H1 (cell line): ENCODE measurements around the gene CCNL2. TPM values are rescaled to one million over a fixed set of nuclear protein-coding genes. Genes with fewer than 3 reads are reported as not detected.

ENCODE experiments used
- CTCF ChIA-PET: fragments of 300-600 bp; sonication (Branson Sonifier 250); formaldehyde crosslinking; loops from one replicate; lab custom pipeline; 2021; ENCODE audit not compliant: partially characterized antibody; lab: Charles Lee
- POLR2A ChIA-PET: fragments of 300-600 bp; sonication (Branson Sonifier 250); formaldehyde crosslinking; loops from one replicate; lab custom pipeline; 2021; ENCODE audit warnings: inconsistent platforms; ENCODE audit not compliant: partially characterized antibody; lab: Charles Lee
- DNase-seq, 2 experiments: peaks; one replicate each; pipeline versions ENCODE4 v3.0.0 to v3.0.0-alpha.2; 2010 to 2022; ENCODE audit warnings: low spot score in 2 of 2, low read depth in 1 of 2, mixed read lengths in 1 of 2
- FAIRE-seq: peaks from 2 replicates; lab custom pipeline; 2011; peaks lifted over from hg19 to GRCh38; lab: Jason Lieb, UNC
- H2AFZ ChIP-seq: 2 replicates; pipeline ENCODE4 v1.8.1; 2012; ENCODE audit warnings: low read length, inconsistent platforms
- H2AK5ac ChIP-seq: 2 replicates; pipeline ENCODE4 v1.6.1; 2013; ENCODE audit warnings: low read depth, low read length
- H2BK120ac ChIP-seq: replicated peaks from 2 replicates; pipeline ENCODE3; 2013; ENCODE audit warnings: low read depth, low read length, inconsistent platforms
- H2BK12ac ChIP-seq: 2 replicates; pipeline ENCODE4 v1.6.1; 2013; ENCODE audit warnings: low read depth, low read length
- H2BK15ac ChIP-seq: 2 replicates; pipeline ENCODE4 v1.6.1; 2013; ENCODE audit warnings: low read length
- H2BK20ac ChIP-seq: 2 replicates; pipeline ENCODE4 v1.6.1; 2013; ENCODE audit warnings: low read length
- H2BK5ac ChIP-seq: 2 replicates; pipeline ENCODE4 v1.6.1; 2013; ENCODE audit warnings: low read depth, low read length
- H3K14ac ChIP-seq: 2 replicates; pipeline ENCODE4 v1.6.1; 2013; ENCODE audit warnings: inconsistent platforms; ENCODE audit not compliant: insufficient read length
- H3K18ac ChIP-seq: 2 replicates; pipeline ENCODE4 v1.6.1; 2013; ENCODE audit warnings: low read length; ENCODE audit errors: extremely low read depth
- H3K23ac ChIP-seq: 2 replicates; pipeline ENCODE4 v1.6.1; 2013; ENCODE audit warnings: inconsistent platforms; ENCODE audit not compliant: insufficient read length
- H3K23me2 ChIP-seq: 2 replicates; pipeline ENCODE4 v1.6.1; 2013; ENCODE audit warnings: low read depth, low read length
- H3K27ac ChIP-seq: 2 replicates; pipeline ENCODE4 v1.6.1; 2011; ENCODE audit warnings: low read depth, low read length, inconsistent platforms
- H3K27me3 ChIP-seq, 4 experiments: replicated peaks in 1 of 4; 1 replicate in 1 of 4; 2 replicates in 3 of 4; pipeline versions ENCODE4 v1.6.1 to v1.8.1; 2011 to 2013; ENCODE audit warnings: low read length in 3 of 4, mild to moderate bottlenecking in 3 of 4, inconsistent platforms in 2 of 4, mixed read lengths in 2 of 4, moderate library complexity in 1 of 4; ENCODE audit not compliant: control insufficient read depth in 3 of 4, insufficient read depth in 3 of 4; ENCODE audit errors: extremely low read depth in 1 of 4
- H3K36me3 ChIP-seq, 4 experiments: 2 replicates each; pipeline versions ENCODE4 v1.6.1 to v1.8.1; 2011 to 2013; ENCODE audit warnings: mild to moderate bottlenecking in 4 of 4, low read length in 3 of 4, moderate library complexity in 2 of 4, control low read depth in 1 of 4, inconsistent platforms in 1 of 4; ENCODE audit not compliant: insufficient read depth in 4 of 4, control insufficient read depth in 2 of 4
- H3K4ac ChIP-seq: replicated peaks from 2 replicates; pipeline ENCODE3; 2013; ENCODE audit warnings: low read length, low read depth, mixed read lengths, inconsistent platforms; ENCODE audit not compliant: insufficient read length
- H3K4me1 ChIP-seq, 4 experiments: replicated peaks in 1 of 4; 1 replicate in 1 of 4; 2 replicates in 3 of 4; pipeline versions ENCODE4 v1.6.1 to v1.8.1; 2011 to 2013; ENCODE audit warnings: low read length in 3 of 4, inconsistent platforms in 2 of 4, mixed read lengths in 1 of 4; ENCODE audit not compliant: insufficient read depth in 4 of 4, control insufficient read depth in 3 of 4
- H3K4me2 ChIP-seq, 2 experiments: 2 replicates each; pipeline versions ENCODE4 v1.6.1 to v1.8.1; 2011 to 2013; ENCODE audit warnings: low read depth in 2 of 2, low read length in 2 of 2, control low read depth in 1 of 2, inconsistent platforms in 1 of 2, mild to moderate bottlenecking in 1 of 2; ENCODE audit not compliant: insufficient read depth in 1 of 2
- H3K4me3 ChIP-seq, 4 experiments: fragments of 200-600, 300-600 bp in 1 of 4; sonication (generic), shearing (Covaris generic), sonication (Bioruptor Twin) in 1 of 4; 2 replicates each; pipeline versions ENCODE4 v1.5.1 to v1.8.1; 2011 to 2016; ENCODE audit warnings: low read length in 4 of 4, low read depth in 3 of 4, control low read depth in 2 of 4, inconsistent platforms in 2 of 4, mild to moderate bottlenecking in 2 of 4, mixed read lengths in 1 of 4, moderate library complexity in 1 of 4; ENCODE audit not compliant: insufficient read depth in 2 of 4; ENCODE audit errors: extremely low read depth in 1 of 4
- H3K56ac ChIP-seq: replicated peaks from 2 replicates; pipeline ENCODE3; 2013; ENCODE audit warnings: low read depth, mild to moderate bottlenecking, mixed read lengths, low read length, inconsistent platforms; ENCODE audit not compliant: insufficient read length
- H3K79me1 ChIP-seq: 2 replicates; pipeline ENCODE4 v1.6.1; 2013; ENCODE audit warnings: low read depth, low read length, control low read depth
- H3K79me2 ChIP-seq, 2 experiments: 2 replicates each; pipeline versions ENCODE4 v1.6.1 to v1.8.1; 2012 to 2013; ENCODE audit warnings: low read length in 2 of 2, mild to moderate bottlenecking in 2 of 2, inconsistent platforms in 1 of 2; ENCODE audit not compliant: insufficient read depth in 2 of 2, control insufficient read depth in 1 of 2
- H3K9ac ChIP-seq, 4 experiments: replicated peaks in 1 of 4; 1 replicate in 1 of 4; 2 replicates in 3 of 4; pipeline versions ENCODE4 v1.6.1 to v1.8.1; 2011 to 2013; ENCODE audit warnings: low read depth in 3 of 4, low read length in 3 of 4, control low read depth in 2 of 4, mild to moderate bottlenecking in 2 of 4, moderate library complexity in 2 of 4, inconsistent platforms in 1 of 4; ENCODE audit errors: extremely low read depth in 1 of 4
- H3K9me3 ChIP-seq, 2 experiments: 2 replicates each; pipeline versions ENCODE4 v1.6.1 to v1.8.1; 2012 to 2013; ENCODE audit warnings: mild to moderate bottlenecking in 2 of 2, moderate library complexity in 2 of 2, control low read depth in 1 of 2, inconsistent platforms in 1 of 2, low read depth in 1 of 2, low read length in 1 of 2, mixed read lengths in 1 of 2; ENCODE audit not compliant: insufficient read depth in 2 of 2
- H4K20me1 ChIP-seq, 2 experiments: replicated peaks in 1 of 2; 2 replicates each; pipeline versions ENCODE3 to v1.8.1; 2011 to 2013; ENCODE audit warnings: inconsistent platforms in 2 of 2, low read length in 2 of 2, mild to moderate bottlenecking in 1 of 2; ENCODE audit not compliant: insufficient read depth in 2 of 2, control insufficient read depth in 1 of 2
- H4K5ac ChIP-seq: 2 replicates; pipeline ENCODE4 v1.6.1; 2013; ENCODE audit warnings: low read length, low read depth, mixed read lengths, inconsistent platforms; ENCODE audit not compliant: insufficient read length
- H4K8ac ChIP-seq: 2 replicates; pipeline ENCODE4 v1.8.0; 2013; ENCODE audit warnings: mild to moderate bottlenecking, moderate library complexity, low read length, inconsistent platforms; ENCODE audit not compliant: insufficient read depth; ENCODE audit errors: extremely low read depth
- H4K91ac ChIP-seq: replicated peaks from 2 replicates; pipeline ENCODE3; 2013; ENCODE audit warnings: low read length, mixed read lengths, inconsistent platforms; ENCODE audit not compliant: insufficient read length
- CBX8 ChIP-seq: fragments of 300-800, 300-1000 bp; sonication (generic); IDR thresholded peaks from 2 replicates; pipeline ENCODE4 v1.7.1; 2016; ENCODE audit warnings: low read depth, low read length, borderline replicate concordance
- TAF1 ChIP-seq: IDR thresholded peaks from 2 replicates; pipeline ENCODE4 v1.6.1; 2011; ENCODE audit warnings: mild to moderate bottlenecking, low read depth, low read length
- WGBS, 2 experiments: shearing (Covaris generic) in 1 of 2; methylation state at CpG; one replicate each; pipeline versions ENCODE4 v1.1.6 to v1.1.7; 2013 to 2015; ENCODE audit warnings: low lambda C conversion rate in 2 of 2, mixed read lengths in 2 of 2, inconsistent platforms in 1 of 2, low coverage in 1 of 2, missing lambda C conversion rate in 1 of 2; ENCODE audit not compliant: insufficient replicate concordance in 2 of 2, insufficient coverage in 1 of 2, insufficient read length in 1 of 2; ENCODE audit errors: extremely low coverage in 1 of 2, missing lambda C conversion rate in 1 of 2; 5-methylcytosine and 5-hydroxymethylcytosine counted together
- polyA plus RNA-seq, 7 experiments: library from polyadenylated mRNA; depleted of rRNA in 3 of 7; stranded (reverse) in 5 of 7; unstranded in 2 of 7; fragments of >200 nt in 5 of 7; fragments of 200-250 nt in 2 of 7; gene quantifications; 1 replicate in 5 of 7; 2 replicates in 1 of 7; 4 replicates in 1 of 7; pipeline versions ENCODE4 v1.2.1 to v1.2.3, GENCODE V29; 2011 to 2013; ENCODE audit warnings: missing spikeins in 2 of 7, mixed read lengths in 2 of 7
- total RNA-seq: library from RNA; stranded (reverse); fragmentation: NEBNext Ultra II Directional; extraction: Animal tissue kit (Norgen Biotek cat#: 25700); gene quantifications from 2 replicates; pipeline ENCODE4 v1.2.1, GENCODE V29; 2021

Gene CCNL2
- total and polyA plus RNA-seq, 2 of the 8 experiments (the other 6 are each of a cell fraction or from before 2014, with no cell fraction given) = 79.8 to 120 TPM

GRCh38 chr1:1336931-1337792 is 62.0 kb downstream of the CCNL2 start:
- Histone ChIP-seq H3K4me2 (no peak overlapping the region), H2BK15ac (no peak overlapping the region), H3K4me3 (no peak overlapping the region), H3K4me1 (no peaks in the 10 kb centered on the region; a peak in 1 of 7 replicates), H4K20me1 (peaks cover 14 to 35% of the 10 kb centered on the region in 2 experiments), H3K14ac (no peak overlapping the region), H3K79me1 (peaks cover 12% of the 10 kb centered on the region), H2BK120ac (no peak overlapping the region), H4K8ac (peak overlapping the region; percentile 25; the same call in 1 of the 2 replicates), H4K91ac (no peak overlapping the region), H3K4ac (no peak overlapping the region), H3K9ac (no peak overlapping the region), H3K18ac (no peak overlapping the region), H2BK20ac (no peak overlapping the region), H4K5ac (no peak overlapping the region), H2BK5ac (no peak overlapping the region), H3K36me3 (peaks cover 2 to 44% (median 15%) of the 10 kb centered on the region in 4 experiments; a peak in 7 of 8 replicates), H3K27ac (no peak overlapping the region), H3K23ac (no peak overlapping the region), H3K79me2 (no peaks in the 10 kb centered on the region), H2BK12ac (no peak overlapping the region), H3K9me3 (peaks cover 0 to 5% of the 10 kb centered on the region in 2 experiments; a peak in 1 of 4 replicates), H3K27me3 (no peaks in the 10 kb centered on the region; a peak in 1 of 7 replicates), H3K56ac (no peak overlapping the region), H2AFZ (no peak overlapping the region), H3K23me2 (no peaks in the 10 kb centered on the region; the same call in 1 of the 2 replicates), H2AK5ac (no peak overlapping the region)
- no peak for FAIRE-seq
- ChIA-PET CTCF (interaction anchor here (0.6 to 3.2 kb wide), 8 partner anchors 9 to 65 kb away, joined by 3 to 13 read pairs (median 3); partner anchors contain the start of gene DVL1), POLR2A (interaction anchor here (0.6 to 9.0 kb wide), 6 partner anchors 11 to 73 kb away, joined by 3 to 134 read pairs (median 4); no protein-coding TSS in a partner anchor)
- TF ChIP-seq CBX8 (no peak), TAF1 (0 out of 2 replicates have a peak, but pooled peaks have one; percentile 10)
- WGBS, 2 experiments = 96% methylated on average over 22 of the region's 32 CpGs; no CpG with 5 or more reads in 1 of the 2 experiments
- DNase-seq = no peak
